PC-3 (cell line): ENCODE measurements around the gene DAPK1. TPM values are rescaled to one million over a fixed set of nuclear protein-coding genes. Genes with fewer than 3 reads are reported as not detected.

Source experiments
- ATAC-seq: fragments of 200-7000 bp; cut with Tn5 transposase; 2 replicates; pipeline ENCODE4 v1.9.1; 2020; ENCODE audit warnings: mild to moderate bottlenecking, moderate library complexity
- BruUV-seq: library from RNA; stranded (reverse); fragments of 400-500 nt; replicated peaks from 2 replicates; lab custom pipeline; 2021; lab: Mats Ljungman, UMichigan
- CTCF ChIA-PET: fragments of 300-600 bp; sonication (Branson Sonifier 250); formaldehyde crosslinking; loops from one replicate; lab custom pipeline; 2022; ENCODE audit warnings: antibody characterized with exemption; lab: Charles Lee
- POLR2A ChIA-PET: fragments of 300-600 bp; sonication (Branson Sonifier 250); formaldehyde crosslinking; loops from one replicate; lab custom pipeline; 2022; ENCODE audit warnings: antibody characterized with exemption; ENCODE audit not compliant: unreplicated experiment; lab: Charles Lee
- DNase-seq: peaks from one replicate; pipeline ENCODE4 v3.0.0-alpha.2; 2015
- H2AFZ ChIP-seq: fragments of 300-600 bp; sonication (generic); 2 replicates; pipeline ENCODE4 v1.6.0; 2016; ENCODE audit warnings: antibody characterized with exemption, low read length
- H3F3A ChIP-seq: fragments of 300-600 bp; sonication (generic); one replicate; pipeline ENCODE4 v1.6.0; 2017; ENCODE audit warnings: antibody characterized with exemption, low read length, control low read depth, mild to moderate bottlenecking; ENCODE audit not compliant: unreplicated experiment
- H3K27ac ChIP-seq: fragments of 300-600 bp; sonication (generic); 2 replicates; pipeline ENCODE4 v1.5.1; 2016; ENCODE audit warnings: mild to moderate bottlenecking, low read length
- H3K27me3 ChIP-seq: fragments of 300-600 bp; sonication (generic); 2 replicates; pipeline ENCODE4 v1.6.1; 2016; ENCODE audit warnings: low read length, mixed read lengths
- H3K36me3 ChIP-seq: fragments of 300-600 bp; sonication (generic); 2 replicates; pipeline ENCODE4 v1.6.1; 2016; ENCODE audit warnings: low read depth, mixed run types, low read length, mixed read lengths
- H3K4me1 ChIP-seq: fragments of 300-600 bp; sonication (generic); 2 replicates; pipeline ENCODE4 v1.5.1; 2016; ENCODE audit warnings: low read length; ENCODE audit not compliant: insufficient read depth
- H3K4me2 ChIP-seq: fragments of 300-600 bp; sonication (generic); 2 replicates; pipeline ENCODE4 v1.6.0; 2016; ENCODE audit warnings: low read length
- H3K4me3 ChIP-seq: fragments of 300-600 bp; sonication (generic); 2 replicates; pipeline ENCODE4 v1.5.1; 2016; ENCODE audit warnings: mild to moderate bottlenecking, low read length, mixed read lengths
- H3K79me2 ChIP-seq: fragments of 300-600 bp; sonication (generic); 2 replicates; pipeline ENCODE4 v1.6.1; 2017; ENCODE audit warnings: low read length, mixed read lengths
- H3K9ac ChIP-seq: fragments of 300-600 bp; sonication (generic); 2 replicates; pipeline ENCODE4 v1.6.0; 2016; ENCODE audit warnings: mild to moderate bottlenecking, low read length
- H3K9me2 ChIP-seq: fragments of 300-600 bp; sonication (generic); replicated peaks from 2 replicates; pipeline ENCODE4 v1.6.1; 2016; ENCODE audit warnings: mixed run types, low read length, mixed read lengths
- H3K9me3 ChIP-seq: fragments of 300-600 bp; sonication (generic); 2 replicates; pipeline ENCODE4 v1.6.1; 2016; ENCODE audit warnings: low read length, mixed read lengths
- H4K20me1 ChIP-seq: fragments of 300-600 bp; sonication (generic); 2 replicates; pipeline ENCODE4 v1.6.1; 2016; ENCODE audit warnings: low read length, mixed read lengths
- EZH2 ChIP-seq: fragments of 300-600 bp; sonication (generic); IDR thresholded peaks from one replicate; pipeline ENCODE4 v1.6.1; 2017; ENCODE audit warnings: antibody characterized with exemption, mild to moderate bottlenecking, low read length; ENCODE audit not compliant: unreplicated experiment
- EZH2phosphoT487 ChIP-seq: fragments of 300-600 bp; sonication (generic); IDR thresholded peaks from 2 replicates; pipeline ENCODE4 v1.6.1; 2018; ENCODE audit warnings: mild to moderate bottlenecking, antibody characterized with exemption, low read length, borderline replicate concordance
- intact Hi-C: fragments of 100-400 bp; cut with micrococcal nuclease; formaldehyde crosslinking; loops from 2 replicates; pipeline ENCODE4 v1.9.0; 2023
- total RNA-seq: library from RNA; depleted of rRNA; stranded (reverse); fragments of >200 nt; gene quantifications from 2 replicates; pipeline ENCODE4 v1.2.3, GENCODE V29; 2014
- TF ChIP-seq, protein P1 (sequence below): fragments of 300-600 bp; sonication (generic); conservative IDR thresholded peaks from 2 replicates; pipeline ENCODE4 v1.5.1; 2017; ENCODE audit warnings: antibody characterized with exemption, low read depth, mild to moderate bottlenecking, low read length

DAPK1 gene
- total RNA-seq, 1 experiment from 2014 or later = not detected

DNA sequence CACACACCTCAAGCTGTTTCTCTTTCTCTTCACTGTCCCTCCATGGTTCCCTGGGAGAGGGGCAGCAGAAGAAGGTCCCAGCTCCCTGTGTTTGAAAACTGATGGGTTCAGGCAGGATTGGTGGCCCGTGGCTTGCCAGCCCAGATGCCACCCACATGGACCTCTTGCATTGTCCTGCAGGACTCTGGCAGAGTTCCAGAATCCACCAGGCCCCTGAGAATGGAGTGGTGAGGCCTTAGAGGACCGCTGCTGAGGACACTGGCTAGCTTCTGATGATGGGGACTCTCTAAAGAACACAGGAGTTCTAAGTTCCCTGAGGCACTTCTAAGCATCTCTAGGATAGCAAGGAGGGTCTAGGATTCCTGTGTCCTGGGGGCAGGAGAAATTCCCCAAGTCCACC is 253.1 kb downstream of the DAPK1 start:
- Histone ChIP-seq H3K27me3 (no peaks in the 10 kb centered on the region), H2AFZ (no peak overlapping the region), H3K4me2 (no peak overlapping the region), H3K27ac (no peak overlapping the region), H3K9ac (no peak overlapping the region), H3K36me3 (no peaks in the 10 kb centered on the region), H3K4me3 (no peak overlapping the region), H3K9me2 (no peaks in the 10 kb centered on the region), H3F3A (no peaks in the 10 kb centered on the region), H3K9me3 (no peaks in the 10 kb centered on the region), H4K20me1 (no peaks in the 10 kb centered on the region), H3K79me2 (no peaks in the 10 kb centered on the region), H3K4me1 (no peaks in the 10 kb centered on the region)
- no TSS peak for BruUV-seq
- intact Hi-C loops = no loop called here
- ChIA-PET POLR2A (no interaction called here), CTCF (no interaction called here)
- no peak for DNase-seq
- ATAC-seq = no peak
- TF ChIP-seq, protein P1, sequence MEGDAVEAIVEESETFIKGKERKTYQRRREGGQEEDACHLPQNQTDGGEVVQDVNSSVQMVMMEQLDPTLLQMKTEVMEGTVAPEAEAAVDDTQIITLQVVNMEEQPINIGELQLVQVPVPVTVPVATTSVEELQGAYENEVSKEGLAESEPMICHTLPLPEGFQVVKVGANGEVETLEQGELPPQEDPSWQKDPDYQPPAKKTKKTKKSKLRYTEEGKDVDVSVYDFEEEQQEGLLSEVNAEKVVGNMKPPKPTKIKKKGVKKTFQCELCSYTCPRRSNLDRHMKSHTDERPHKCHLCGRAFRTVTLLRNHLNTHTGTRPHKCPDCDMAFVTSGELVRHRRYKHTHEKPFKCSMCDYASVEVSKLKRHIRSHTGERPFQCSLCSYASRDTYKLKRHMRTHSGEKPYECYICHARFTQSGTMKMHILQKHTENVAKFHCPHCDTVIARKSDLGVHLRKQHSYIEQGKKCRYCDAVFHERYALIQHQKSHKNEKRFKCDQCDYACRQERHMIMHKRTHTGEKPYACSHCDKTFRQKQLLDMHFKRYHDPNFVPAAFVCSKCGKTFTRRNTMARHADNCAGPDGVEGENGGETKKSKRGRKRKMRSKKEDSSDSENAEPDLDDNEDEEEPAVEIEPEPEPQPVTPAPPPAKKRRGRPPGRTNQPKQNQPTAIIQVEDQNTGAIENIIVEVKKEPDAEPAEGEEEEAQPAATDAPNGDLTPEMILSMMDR = no peak
- no peak for TF ChIP-seq EZH2
- no peak for TF ChIP-seq EZH2phosphoT487

DNA sequence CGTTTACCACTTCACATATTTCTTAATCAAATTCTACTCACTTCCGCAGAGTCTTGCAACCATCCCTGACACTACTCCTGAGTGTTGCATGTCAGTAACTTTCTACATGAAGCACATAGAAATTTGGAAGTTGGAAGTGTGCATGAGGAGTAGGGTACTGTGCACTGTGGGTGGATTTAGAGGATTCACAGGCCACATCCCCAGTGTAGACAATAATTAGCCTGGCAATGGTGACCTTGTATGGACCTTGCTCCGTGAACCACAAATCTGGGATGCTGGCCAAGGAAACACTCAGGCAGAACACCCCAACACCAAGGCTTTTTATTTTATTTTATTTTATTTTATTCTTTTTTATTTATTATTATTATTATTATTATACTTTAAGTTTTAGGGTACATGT is 253.8 kb downstream of the DAPK1 start:
- Histone ChIP-seq H3F3A (no peaks in the 10 kb centered on the region), H3K9me2 (no peaks in the 10 kb centered on the region), H2AFZ (no peak overlapping the region), H4K20me1 (no peaks in the 10 kb centered on the region), H3K36me3 (no peaks in the 10 kb centered on the region), H3K9me3 (no peaks in the 10 kb centered on the region), H3K27ac (no peak overlapping the region), H3K79me2 (no peaks in the 10 kb centered on the region), H3K9ac (no peak overlapping the region), H3K4me3 (no peak overlapping the region), H3K4me2 (no peak overlapping the region), H3K4me1 (no peaks in the 10 kb centered on the region), H3K27me3 (no peaks in the 10 kb centered on the region)
- DNase-seq (no peak), ATAC-seq (no peak)
- no peak for TF ChIP-seq EZH2phosphoT487
- TF ChIP-seq EZH2 = no peak
- TF ChIP-seq, protein P1 = no peak
- POLR2A ChIA-PET = no interaction called here
- CTCF ChIA-PET = no interaction called here
- BruUV-seq = no TSS peak
- intact Hi-C loops = no loop called here

DNA sequence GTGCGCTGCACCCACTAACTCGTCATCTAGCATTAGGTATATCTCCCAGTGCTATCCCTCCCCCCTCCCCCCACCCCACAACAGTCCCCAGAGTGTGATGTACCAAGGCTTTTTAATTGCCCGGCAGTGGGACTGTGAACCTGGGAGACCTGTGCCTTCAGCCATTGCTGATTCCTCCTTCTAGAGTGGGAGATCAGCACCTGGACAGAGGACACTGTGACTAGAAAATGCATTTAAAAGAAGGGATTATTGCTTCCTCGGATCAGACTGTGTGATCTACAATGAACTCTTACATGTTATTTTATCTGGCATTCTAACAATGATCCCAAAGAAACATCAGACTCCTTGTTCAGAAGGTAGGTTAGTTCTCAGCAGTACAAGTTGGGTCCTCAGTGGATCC is 254.2 kb downstream of the DAPK1 start:
- Histone ChIP-seq H3F3A (no peaks in the 10 kb centered on the region), H4K20me1 (no peaks in the 10 kb centered on the region), H3K36me3 (no peaks in the 10 kb centered on the region), H3K9me2 (no peaks in the 10 kb centered on the region), H3K9ac (no peak overlapping the region), H3K9me3 (no peaks in the 10 kb centered on the region), H3K4me2 (no peak overlapping the region), H3K79me2 (no peaks in the 10 kb centered on the region), H3K27ac (no peak overlapping the region), H3K4me1 (no peaks in the 10 kb centered on the region), H3K27me3 (no peaks in the 10 kb centered on the region), H2AFZ (no peak overlapping the region), H3K4me3 (no peak overlapping the region)
- POLR2A ChIA-PET = no interaction called here
- intact Hi-C loops = no loop called here
- TF ChIP-seq EZH2 (no peak), EZH2phosphoT487 (no peak)
- TF ChIP-seq, protein P1 = no peak
- BruUV-seq = no TSS peak
- CTCF ChIA-PET = no interaction called here
- no peak for DNase-seq
- no peak for ATAC-seq
